ENCODE measurements around the gene LNP1. TPM values are rescaled to one million over a fixed set of nuclear protein-coding genes. Genes with fewer than 3 reads are reported as not detected.

LNP1 gene
- total RNA-seq, 1 experiment from 2014 or later, result 3.3 TPM

DNA sequence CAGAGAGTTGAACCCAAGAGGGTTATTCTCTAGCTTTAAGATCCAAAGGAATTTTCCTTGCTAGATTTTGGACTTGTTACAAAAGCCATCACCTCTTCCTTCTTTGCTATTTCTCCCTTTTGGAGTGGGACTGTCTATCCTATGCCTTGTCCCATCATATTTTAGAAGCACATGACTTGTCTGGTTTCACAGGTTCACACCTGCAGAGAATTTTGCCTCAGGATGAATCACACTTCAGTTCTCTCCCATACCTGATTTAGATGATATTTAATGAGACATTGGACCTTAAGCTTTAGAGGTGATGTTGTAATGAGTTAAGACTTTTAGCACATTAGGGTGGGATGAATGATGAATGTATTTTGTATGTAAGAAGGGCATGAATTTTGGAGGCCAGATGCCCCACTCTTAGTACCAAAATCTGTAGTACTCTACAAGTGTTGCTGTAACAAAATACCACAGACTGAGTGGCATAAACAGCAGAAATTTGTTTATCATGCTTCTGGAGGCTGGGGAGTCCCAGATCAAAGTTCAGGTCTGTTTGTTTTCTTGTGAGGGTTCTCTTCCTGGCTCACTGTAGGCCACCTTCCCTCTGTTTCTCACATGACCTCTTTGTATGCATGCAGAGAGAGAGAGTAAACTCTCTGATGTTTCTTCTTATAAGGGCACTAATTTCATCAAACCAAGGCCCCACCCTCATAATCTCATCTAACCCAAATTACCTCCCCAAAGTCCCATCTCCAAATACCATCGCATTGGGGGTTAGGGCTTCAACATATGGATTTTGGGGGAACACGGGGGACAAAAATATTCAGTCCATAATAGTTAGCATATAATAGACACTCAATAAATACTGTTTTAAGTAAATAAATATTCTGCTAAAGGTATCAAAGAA is 10.0 kb downstream of the LNP1 start:
- H3K4me1 ChIP-seq, result no peaks in the 10 kb centered on the region
- H3K4me3 Mint-ChIP-seq (ENCODE audit: unreplicated experiment), result no peak overlapping the region
- no peaks in the 10 kb centered on the region for H3K36me3 ChIP-seq (ENCODE audit: control insufficient read depth, insufficient read depth, low read length)
- H3K4me3 ChIP-seq (ENCODE audit: low read depth, low read length), result no peak overlapping the region
- intact Hi-C loops (cut with micrococcal nuclease; ENCODE audit: unreplicated experiment), result no loop called here
- peaks cover 21% of the 10 kb centered on the region for H3K9me3 Mint-ChIP-seq (ENCODE audit: unreplicated experiment)
- no TSS peak for BruUV-seq (replicated peaks)
- no peaks in the 10 kb centered on the region for H3K27me3 ChIP-seq (replicated peaks; ENCODE audit: control insufficient read depth, insufficient read depth, low read length)
- no peaks in the 10 kb centered on the region for H3K27me3 Mint-ChIP-seq (ENCODE audit: insufficient read depth, unreplicated experiment)
- H3K9me3 ChIP-seq, result no peaks in the 10 kb centered on the region; the same call in 1 of the 2 replicates
- TF ChIP-seq, protein P1, sequence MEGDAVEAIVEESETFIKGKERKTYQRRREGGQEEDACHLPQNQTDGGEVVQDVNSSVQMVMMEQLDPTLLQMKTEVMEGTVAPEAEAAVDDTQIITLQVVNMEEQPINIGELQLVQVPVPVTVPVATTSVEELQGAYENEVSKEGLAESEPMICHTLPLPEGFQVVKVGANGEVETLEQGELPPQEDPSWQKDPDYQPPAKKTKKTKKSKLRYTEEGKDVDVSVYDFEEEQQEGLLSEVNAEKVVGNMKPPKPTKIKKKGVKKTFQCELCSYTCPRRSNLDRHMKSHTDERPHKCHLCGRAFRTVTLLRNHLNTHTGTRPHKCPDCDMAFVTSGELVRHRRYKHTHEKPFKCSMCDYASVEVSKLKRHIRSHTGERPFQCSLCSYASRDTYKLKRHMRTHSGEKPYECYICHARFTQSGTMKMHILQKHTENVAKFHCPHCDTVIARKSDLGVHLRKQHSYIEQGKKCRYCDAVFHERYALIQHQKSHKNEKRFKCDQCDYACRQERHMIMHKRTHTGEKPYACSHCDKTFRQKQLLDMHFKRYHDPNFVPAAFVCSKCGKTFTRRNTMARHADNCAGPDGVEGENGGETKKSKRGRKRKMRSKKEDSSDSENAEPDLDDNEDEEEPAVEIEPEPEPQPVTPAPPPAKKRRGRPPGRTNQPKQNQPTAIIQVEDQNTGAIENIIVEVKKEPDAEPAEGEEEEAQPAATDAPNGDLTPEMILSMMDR (IDR thresholded peaks at IDR 0.05; ENCODE audit: insufficient read depth in 1 of 2, low read depth in 1 of 2, low read length in 1 of 2, severe bottlenecking in 1 of 2, unreplicated experiment in 1 of 2), result no peak
- H3K27ac Mint-ChIP-seq (ENCODE audit: unreplicated experiment), result no peak overlapping the region
- H3K36me3 Mint-ChIP-seq (ENCODE audit: insufficient read depth, unreplicated experiment), result no peaks in the 10 kb centered on the region
- CTCF ChIA-PET, result no interaction called here
- POLR2A ChIA-PET, result no interaction called here
- DNase-seq, result no peak
- H3K4me1 Mint-ChIP-seq (ENCODE audit: low read depth, unreplicated experiment), result no peaks in the 10 kb centered on the region

DNA sequence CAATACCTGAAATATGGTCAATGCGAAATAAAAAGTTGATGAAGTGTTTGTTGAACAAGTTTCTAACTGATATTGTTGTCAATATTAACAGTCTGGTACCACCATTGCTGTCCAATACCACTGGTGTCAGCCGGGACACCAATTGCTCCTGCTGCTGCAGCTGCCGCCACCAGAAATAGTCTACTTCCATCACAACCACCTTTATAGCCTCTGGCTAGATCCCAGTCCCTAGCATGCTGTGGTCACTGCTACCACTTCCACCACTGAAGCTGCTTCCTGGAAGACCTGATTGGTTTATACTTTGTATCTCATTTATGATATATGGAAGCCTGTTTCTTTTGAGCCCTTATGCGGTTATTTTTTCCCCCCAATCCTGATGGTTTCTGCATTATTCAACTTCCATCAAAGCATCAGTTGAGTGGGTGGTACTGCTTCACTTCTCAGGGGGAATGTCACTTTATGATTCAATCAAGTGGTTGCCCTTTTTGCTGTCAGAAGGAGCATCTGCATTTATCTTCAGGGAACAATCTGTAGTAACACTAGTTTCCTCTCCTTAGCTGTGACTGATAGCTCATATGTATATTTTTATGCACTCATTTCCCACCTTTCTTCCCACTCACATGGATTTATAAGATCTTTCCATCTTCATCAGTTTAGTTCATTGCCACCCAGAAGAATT is 11.7 kb downstream of the LNP1 start:
- no peak overlapping the region for H3K4me3 ChIP-seq (ENCODE audit: low read depth, low read length)
- H3K9me3 ChIP-seq, result no peaks in the 10 kb centered on the region; the same call in 1 of the 2 replicates
- H3K36me3 ChIP-seq (ENCODE audit: control insufficient read depth, insufficient read depth, low read length), result no peaks in the 10 kb centered on the region
- H3K27ac Mint-ChIP-seq (ENCODE audit: unreplicated experiment), result no peak overlapping the region
- H3K9me3 Mint-ChIP-seq (ENCODE audit: unreplicated experiment), result peaks cover 11% of the 10 kb centered on the region
- no peaks in the 10 kb centered on the region for H3K27me3 ChIP-seq (replicated peaks; ENCODE audit: control insufficient read depth, insufficient read depth, low read length)
- no TSS peak for BruUV-seq (replicated peaks)
- ChIA-PET CTCF (no interaction called here), POLR2A (no interaction called here)
- no peak overlapping the region for H3K4me3 Mint-ChIP-seq (ENCODE audit: unreplicated experiment)
- no peaks in the 10 kb centered on the region for H3K4me1 Mint-ChIP-seq (ENCODE audit: low read depth, unreplicated experiment)
- H3K36me3 Mint-ChIP-seq (ENCODE audit: insufficient read depth, unreplicated experiment), result no peaks in the 10 kb centered on the region
- no peaks in the 10 kb centered on the region for H3K27me3 Mint-ChIP-seq (ENCODE audit: insufficient read depth, unreplicated experiment)
- TF ChIP-seq, protein P1 (IDR thresholded peaks at IDR 0.05; ENCODE audit: insufficient read depth in 1 of 2, low read depth in 1 of 2, low read length in 1 of 2, severe bottlenecking in 1 of 2, unreplicated experiment in 1 of 2), result no peak
- H3K4me1 ChIP-seq, result no peaks in the 10 kb centered on the region
- intact Hi-C loops (cut with micrococcal nuclease; ENCODE audit: unreplicated experiment), result no loop called here
- no peak for DNase-seq

DNA sequence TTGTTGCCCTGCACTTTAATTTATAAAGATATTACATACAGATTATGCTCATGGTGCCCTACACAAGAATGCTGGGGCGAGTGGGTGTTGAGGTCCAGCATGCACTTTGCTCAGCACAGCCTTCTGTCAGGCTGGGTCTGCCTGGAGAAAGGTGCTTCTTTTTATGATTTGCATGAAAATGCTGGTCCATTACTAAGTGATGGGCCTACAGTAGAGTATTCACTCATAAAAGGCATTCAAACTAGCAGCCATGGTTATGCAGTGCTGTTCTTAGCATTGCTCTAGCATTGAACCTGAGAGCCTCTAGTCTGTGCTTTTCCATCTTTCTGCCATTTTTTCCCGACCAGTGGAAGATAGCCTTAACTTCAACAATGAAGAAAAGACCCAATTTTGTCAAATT is 12.3 kb downstream of the LNP1 start:
- Mint-ChIP-seq H3K4me1 (ENCODE audit: low read depth, unreplicated experiment) (no peaks in the 10 kb centered on the region), H3K9me3 (ENCODE audit: unreplicated experiment) (peaks cover 10% of the 10 kb centered on the region), H3K4me3 (ENCODE audit: unreplicated experiment) (no peak overlapping the region), H3K27me3 (ENCODE audit: insufficient read depth, unreplicated experiment) (no peaks in the 10 kb centered on the region), H3K27ac (ENCODE audit: unreplicated experiment) (no peak overlapping the region), H3K36me3 (ENCODE audit: insufficient read depth, unreplicated experiment) (no peaks in the 10 kb centered on the region)
- no TSS peak for BruUV-seq (replicated peaks)
- DNase-seq, result no peak
- Histone ChIP-seq H3K9me3 (no peaks in the 10 kb centered on the region; the same call in 1 of the 2 replicates), H3K36me3 (ENCODE audit: control insufficient read depth, insufficient read depth, low read length) (no peaks in the 10 kb centered on the region), H3K4me3 (ENCODE audit: low read depth, low read length) (no peak overlapping the region), H3K4me1 (no peaks in the 10 kb centered on the region), H3K27me3 (replicated peaks; ENCODE audit: control insufficient read depth, insufficient read depth, low read length) (no peaks in the 10 kb centered on the region)
- ChIA-PET CTCF (no interaction called here), POLR2A (no interaction called here)
- intact Hi-C loops (cut with micrococcal nuclease; ENCODE audit: unreplicated experiment), result no loop called here
- TF ChIP-seq, protein P1 (IDR thresholded peaks at IDR 0.05; ENCODE audit: insufficient read depth in 1 of 2, low read depth in 1 of 2, low read length in 1 of 2, severe bottlenecking in 1 of 2, unreplicated experiment in 1 of 2), result no peak

All from Caco-2 (cell line).